Naive B cell (primary cell): ENCODE measurements around the gene NEK9. TPM values are rescaled to one million over a fixed set of nuclear protein-coding genes. Genes with fewer than 3 reads are reported as not detected.

Experiments used
- ATAC-seq, 2 donors: fragments of 150-1000 bp; cut with Tn5 transposase; 2 replicates each; pipeline ENCODE4 v1.10.0; 2021; ENCODE audit warnings: low read depth in 2 of 2, mild to moderate bottlenecking in 2 of 2, moderate library complexity in 2 of 2
- DNase-seq: peaks from one replicate; pipeline ENCODE4 v3.0.0; 2022
- H3K27ac Mint-ChIP-seq, 6 donors: one replicate each; pipeline ENCODE4 v1.8.0; 2020 to 2022; ENCODE audit warnings: mild to moderate bottlenecking in 6 of 6, mixed read lengths in 6 of 6, moderate library complexity in 5 of 6, inconsistent platforms in 2 of 6
- H3K27me3 Mint-ChIP-seq, 3 donors: one replicate each; pipeline ENCODE4 v1.8.0; 2021 to 2022; ENCODE audit warnings: mixed read lengths in 3 of 3, mild to moderate bottlenecking in 1 of 3
- H3K36me3 Mint-ChIP-seq, 2 donors: one replicate each; pipeline ENCODE4 v1.8.0; 2020 to 2022; ENCODE audit warnings: mixed read lengths in 2 of 2, inconsistent platforms in 1 of 2, mild to moderate bottlenecking in 1 of 2
- H3K4me1 Mint-ChIP-seq, 3 donors: one replicate each; pipeline ENCODE4 v1.8.0; 2020 to 2022; ENCODE audit warnings: mixed read lengths in 3 of 3, inconsistent platforms in 1 of 3, mild to moderate bottlenecking in 1 of 3, moderate library complexity in 1 of 3
- H3K4me3 Mint-ChIP-seq, 8 donors: one replicate each; pipeline ENCODE4 v1.8.0; 2020 to 2022; ENCODE audit warnings: mild to moderate bottlenecking in 8 of 8, mixed read lengths in 8 of 8, moderate library complexity in 8 of 8, inconsistent platforms in 2 of 8
- H3K9me3 Mint-ChIP-seq, 7 donors: one replicate each; pipeline ENCODE4 v1.8.0; 2020 to 2022; ENCODE audit warnings: mixed read lengths in 7 of 7, mild to moderate bottlenecking in 5 of 7, inconsistent platforms in 2 of 7, moderate library complexity in 1 of 7
- polyA plus RNA-seq, 6 donors: library from polyadenylated mRNA; unstranded; fragments of 300-500 nt; fragmentation: Illumina TruSeq; gene quantifications; one replicate each; pipeline ENCODE4 v1.2.3, GENCODE V29; 2021; ENCODE audit warnings: low read depth in 6 of 6

Gene NEK9
- 10 to 100 TPM in 5 of 6 donors, 1 to 10 TPM in 1; 9.4 to 22.7 (median 16.1) TPM for polyA plus RNA-seq

DNA sequence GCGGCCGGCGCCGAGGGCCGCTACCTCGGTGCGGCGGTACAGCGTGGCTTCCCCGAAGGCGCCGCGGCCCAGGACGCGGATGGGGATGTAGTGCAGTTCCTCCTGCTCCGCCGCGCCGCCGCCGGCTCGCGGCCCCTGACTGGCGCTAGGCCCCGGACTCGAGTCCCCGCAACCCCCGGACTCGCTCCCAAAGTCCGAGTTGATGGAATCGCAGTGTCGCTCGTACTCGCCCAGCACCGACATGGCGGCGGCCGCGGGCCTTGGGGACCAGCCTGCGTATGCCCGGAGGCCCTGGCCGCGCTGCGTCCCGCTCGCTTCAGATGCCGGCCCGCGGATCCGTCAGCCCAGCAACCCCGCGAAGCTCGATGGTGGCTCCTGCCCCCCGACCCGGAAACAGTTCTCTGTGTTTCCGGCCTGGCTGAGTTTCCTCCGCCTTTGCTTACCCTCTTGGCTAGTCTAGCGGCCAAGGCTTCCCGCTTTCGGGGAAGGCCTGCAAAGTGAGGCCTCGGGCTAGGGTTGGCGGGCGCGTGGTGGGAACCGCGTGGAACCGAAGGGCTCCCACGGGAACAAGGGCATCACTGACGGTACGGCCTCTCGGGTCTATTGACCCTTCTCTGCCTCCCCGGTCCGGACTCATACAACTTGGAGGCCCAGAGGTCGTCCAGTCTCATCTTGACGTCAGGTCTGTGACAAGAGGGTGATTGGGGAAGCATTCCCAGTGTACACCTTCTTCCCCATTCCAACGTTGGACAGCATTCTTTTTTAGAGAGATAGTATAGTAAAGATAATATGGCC, at the start of gene NEK9:
Gene NEK9 (minus strand): TSS at position 370 of the 795 bp plus-strand sequence. CDS start 127 bp downstream, at position 243.
- H3K9me3 Mint-ChIP-seq, result no peaks in the 10 kb centered on the region
- H3K4me1 Mint-ChIP-seq, result peaks cover 29 to 41% (median 38%) of the 10 kb centered on the region in 3 donors
- H3K4me3 Mint-ChIP-seq, result peak within 1 kb of the TSS; percentile 82 to 100 (median 97)
- peak within 1 kb of the TSS; percentile 93 to 99 (median 98) for H3K27ac Mint-ChIP-seq
- DNase-seq, result peak; percentile 84
- H3K36me3 Mint-ChIP-seq, result peaks cover 0 to 8% of the 10 kb centered on the region in 2 donors
- H3K27me3 Mint-ChIP-seq, result no peaks in the 10 kb centered on the region
- peak; percentile 86 to 91 for ATAC-seq

GRCh38 chr14:75176142-75176820, 49.4 kb upstream of the NEK9 start, which contains the start of gene TMED10:
TMED10 (minus strand) TSS chr14:75176612; CDS start chr14:75176579, 33 bp downstream.
- peak; percentile 74 to 76 for ATAC-seq
- H3K27me3 Mint-ChIP-seq, result no peaks in the 10 kb centered on the region
- H3K4me1 Mint-ChIP-seq, result peaks cover 22 to 38% (median 23%) of the 10 kb centered on the region in 3 donors
- peak; percentile 93 for DNase-seq
- no peaks in the 10 kb centered on the region for H3K9me3 Mint-ChIP-seq
- peak within 1 kb of the TSS; percentile 98 to 100 (median 100) for H3K27ac Mint-ChIP-seq
- H3K4me3 Mint-ChIP-seq, result peak within 1 kb of the TSS; percentile 92 to 98 (median 96)
- H3K36me3 Mint-ChIP-seq, result no peaks in the 10 kb centered on the region

GRCh38 chr14:75175677-75176141, 48.9 kb upstream of the NEK9 start:
- H3K4me1 Mint-ChIP-seq, result peaks cover 27 to 44% (median 29%) of the 10 kb centered on the region in 3 donors
- H3K27ac Mint-ChIP-seq, result peak overlapping the region; percentile 98 to 100 (median 100)
- H3K9me3 Mint-ChIP-seq, result no peaks in the 10 kb centered on the region
- no peak for DNase-seq
- H3K4me3 Mint-ChIP-seq, result peak overlapping the region; percentile 92 to 98 (median 96)
- ATAC-seq, result peak in 1 of 2 donors; percentile 9
- H3K36me3 Mint-ChIP-seq, result no peaks in the 10 kb centered on the region
- H3K27me3 Mint-ChIP-seq, result no peaks in the 10 kb centered on the region

DNA sequence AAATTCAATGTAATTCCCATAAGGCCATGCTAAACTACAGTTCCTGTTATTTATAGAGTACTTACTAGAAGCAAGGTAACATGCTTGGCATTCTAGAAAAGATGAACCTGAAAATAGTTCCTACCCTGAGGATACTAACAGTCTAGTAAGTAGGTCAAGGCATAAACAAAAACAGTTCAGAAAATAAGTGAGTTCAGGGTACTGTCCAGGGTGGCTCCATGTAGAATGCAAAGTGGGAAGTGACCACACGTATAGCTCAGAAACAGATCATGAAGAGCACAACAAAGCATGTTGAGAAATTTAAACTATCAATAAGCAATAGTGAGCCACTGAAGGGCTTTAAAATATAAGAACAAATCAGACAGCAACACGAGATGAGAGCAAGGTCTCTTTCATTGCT, 47.2 kb upstream of the NEK9 start:
- ATAC-seq (no peak), DNase-seq (no peak)
- H3K27ac Mint-ChIP-seq, result peak overlapping the region; percentile 58 to 100 (median 85)
- H3K27me3 Mint-ChIP-seq, result no peaks in the 10 kb centered on the region
- H3K9me3 Mint-ChIP-seq, result no peaks in the 10 kb centered on the region
- H3K4me1 Mint-ChIP-seq, result peaks cover 34 to 57% (median 40%) of the 10 kb centered on the region in 3 donors
- H3K36me3 Mint-ChIP-seq, result no peaks in the 10 kb centered on the region
- peak overlapping the region in 4 of 8 donors; percentile 23 to 96 (median 78) for H3K4me3 Mint-ChIP-seq

DNA sequence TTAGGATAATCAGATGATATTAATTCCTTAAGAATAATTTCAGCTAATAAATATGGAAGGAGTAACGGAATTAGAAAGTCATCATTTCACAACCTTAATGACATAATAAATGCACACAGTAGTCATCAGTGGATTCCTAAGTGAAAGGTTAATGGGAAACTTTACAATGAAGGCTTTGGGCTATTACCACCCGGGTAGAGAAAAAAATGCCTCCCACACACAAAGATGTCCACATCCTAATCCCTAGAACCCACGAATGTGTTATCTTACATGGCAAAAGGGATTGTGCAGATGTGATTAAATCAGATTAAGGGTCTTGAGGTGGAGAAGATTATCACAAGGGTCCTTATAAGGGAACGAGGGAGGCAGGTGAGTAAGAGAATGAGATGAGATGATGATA, 43.9 kb upstream of the NEK9 start:
- Mint-ChIP-seq H3K4me1 (peaks cover 45 to 81% (median 62%) of the 10 kb centered on the region in 3 donors), H3K9me3 (no peaks in the 10 kb centered on the region), H3K4me3 (no peak overlapping the region), H3K27ac (peak overlapping the region; percentile 14 to 54 (median 35)), H3K36me3 (no peaks in the 10 kb centered on the region), H3K27me3 (no peaks in the 10 kb centered on the region)
- DNase-seq (no peak), ATAC-seq (no peak)

- H3K9me3 Mint-ChIP-seq, result no peaks in the 10 kb centered on the region
- no peak for DNase-seq
- peaks cover 37 to 66% (median 52%) of the 10 kb centered on the region in 3 donors for H3K4me1 Mint-ChIP-seq
- no peak for ATAC-seq
- H3K27ac Mint-ChIP-seq, result peak overlapping the region in 2 of 6 donors; percentile 3 to 57
- H3K4me3 Mint-ChIP-seq, result peak overlapping the region in 1 of 8 donors; percentile 16
- H3K36me3 Mint-ChIP-seq, result no peaks in the 10 kb centered on the region
- H3K27me3 Mint-ChIP-seq, result no peaks in the 10 kb centered on the region
Measured at GRCh38 chr14:75168586-75169335, 41.9 kb upstream of the NEK9 start.

- H3K27me3 Mint-ChIP-seq, result no peaks in the 10 kb centered on the region
- H3K27ac Mint-ChIP-seq, result peak overlapping the region in 3 of 6 donors; percentile 9 to 66 (median 50)
- no peak overlapping the region for H3K4me3 Mint-ChIP-seq
- no peak for DNase-seq
- peaks cover 37 to 59% (median 45%) of the 10 kb centered on the region in 3 donors for H3K4me1 Mint-ChIP-seq
- H3K9me3 Mint-ChIP-seq, result no peaks in the 10 kb centered on the region
- no peak for ATAC-seq
- H3K36me3 Mint-ChIP-seq, result no peaks in the 10 kb centered on the region
Measured at GRCh38 chr14:75167325-75167724, 40.5 kb upstream of the NEK9 start.

DNA sequence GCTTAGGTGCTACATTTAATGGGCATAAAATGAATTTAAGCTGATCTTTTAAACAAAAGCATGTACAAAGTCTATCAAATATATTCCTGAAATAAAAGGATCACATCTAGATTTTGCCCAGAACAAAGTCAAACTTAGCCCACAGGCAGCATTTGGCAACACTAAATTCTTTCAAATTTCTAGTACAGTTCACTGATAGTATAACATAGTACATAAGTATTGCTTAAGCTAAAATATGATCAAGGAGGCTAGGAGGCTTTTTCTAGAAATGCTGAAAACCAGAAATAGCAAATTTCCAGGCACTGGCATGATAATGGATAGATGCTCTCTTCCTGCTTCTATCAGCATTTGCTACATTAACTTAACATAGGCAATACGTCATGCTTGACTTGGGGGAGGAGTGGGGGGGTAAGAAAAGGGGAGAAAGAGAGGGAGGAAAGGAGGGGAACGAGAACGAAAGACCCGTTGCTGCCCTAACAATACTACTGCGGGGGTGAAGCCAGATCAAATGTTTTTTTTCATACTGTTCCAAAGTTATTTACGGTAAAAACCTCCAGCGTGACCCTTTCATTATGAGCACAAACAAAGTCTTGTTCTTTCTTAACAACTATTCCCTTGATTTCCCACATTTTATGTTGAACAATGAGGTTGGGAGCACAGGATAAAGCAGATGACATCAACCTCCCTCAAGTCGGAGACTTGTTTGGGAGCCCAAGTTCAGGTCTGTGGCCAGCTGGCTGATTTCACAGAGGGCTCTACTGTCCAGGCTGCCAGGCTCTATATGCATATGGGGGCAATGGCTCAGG, 38.9 kb upstream of the NEK9 start:
- H3K4me1 Mint-ChIP-seq, result peaks cover 29 to 59% (median 54%) of the 10 kb centered on the region in 3 donors
- no peak for ATAC-seq

DNA sequence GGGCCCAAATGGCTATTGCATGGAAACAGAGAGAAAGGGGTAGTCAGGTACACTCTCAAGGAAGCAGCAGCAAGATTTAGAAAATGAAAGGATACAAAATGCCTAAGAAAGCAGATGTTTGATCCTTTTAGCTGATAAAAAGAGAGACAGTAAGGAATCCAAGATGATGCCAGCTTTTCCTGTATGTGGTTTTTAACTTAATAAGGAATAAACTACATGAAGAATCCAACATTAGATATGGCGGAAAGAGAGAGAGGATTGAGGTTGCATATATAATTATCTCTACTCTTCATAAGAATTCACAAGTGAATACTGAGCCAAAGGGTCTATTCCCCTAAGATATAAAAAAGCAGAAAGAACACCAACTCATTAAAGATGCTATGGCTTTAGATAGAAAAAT, 38.0 kb upstream of the NEK9 start:
- no peaks in the 10 kb centered on the region for H3K27me3 Mint-ChIP-seq
- DNase-seq (no peak), ATAC-seq (no peak)
- no peak overlapping the region for H3K27ac Mint-ChIP-seq
- H3K9me3 Mint-ChIP-seq, result no peaks in the 10 kb centered on the region
- peaks cover 24 to 57% (median 53%) of the 10 kb centered on the region in 3 donors for H3K4me1 Mint-ChIP-seq
- H3K4me3 Mint-ChIP-seq, result no peak overlapping the region
- no peaks in the 10 kb centered on the region for H3K36me3 Mint-ChIP-seq

More for the DNA sequence above, 38.9 kb upstream of the NEK9 start:
- no peak for DNase-seq
- Mint-ChIP-seq H3K36me3 (no peaks in the 10 kb centered on the region), H3K27ac (no peak overlapping the region), H3K9me3 (no peaks in the 10 kb centered on the region), H3K4me3 (no peak overlapping the region), H3K27me3 (no peaks in the 10 kb centered on the region)

- Mint-ChIP-seq H3K27me3 (no peaks in the 10 kb centered on the region), H3K4me3 (no peak overlapping the region), H3K27ac (no peak overlapping the region), H3K4me1 (peaks cover 19 to 56% (median 50%) of the 10 kb centered on the region in 3 donors), H3K9me3 (no peaks in the 10 kb centered on the region), H3K36me3 (no peaks in the 10 kb centered on the region)
- no peak for ATAC-seq
- no peak for DNase-seq
Measured at GRCh38 chr14:75163677-75164076, 36.8 kb upstream of the NEK9 start.

GRCh38 chr14:75162631-75163030, 35.8 kb upstream of the NEK9 start:
- Mint-ChIP-seq H3K36me3 (no peaks in the 10 kb centered on the region), H3K27ac (peak overlapping the region in 2 of 6 donors; percentile 9 to 47), H3K9me3 (no peaks in the 10 kb centered on the region), H3K4me3 (no peak overlapping the region), H3K27me3 (no peaks in the 10 kb centered on the region), H3K4me1 (peaks cover 13 to 45% (median 40%) of the 10 kb centered on the region in 3 donors)
- DNase-seq (no peak), ATAC-seq (no peak)

GRCh38 chr14:75158843-75159614, 32.2 kb upstream of the NEK9 start:
- no peaks in the 10 kb centered on the region for H3K9me3 Mint-ChIP-seq
- H3K36me3 Mint-ChIP-seq, result no peaks in the 10 kb centered on the region
- DNase-seq (no peak), ATAC-seq (no peak)
- H3K4me3 Mint-ChIP-seq, result no peak overlapping the region
- H3K4me1 Mint-ChIP-seq, result peaks cover 14 to 46% (median 27%) of the 10 kb centered on the region in 3 donors
- H3K27ac Mint-ChIP-seq, result peak overlapping the region in 4 of 6 donors; percentile 18 to 84 (median 46)
- no peaks in the 10 kb centered on the region for H3K27me3 Mint-ChIP-seq
